ENCODE measurements around the gene CPPED1.

The CPPED1 gene

GRCh38 chr16:12803203-12804093, at the start of gene CPPED1:
CPPED1 (minus strand) TSS chr16:12803887; CDS start chr16:12803776, 111 bp downstream.
- in situ Hi-C loops (cut with HindIII; ENCODE audit: low sequenced_read_pairs): no loop called here
- peak; percentile 72 for DNase-seq (ENCODE audit: low read depth)
- no peak for TF ChIP-seq CTCF (IDR thresholded peaks at IDR 0.05; ENCODE audit: low read depth, low read length, missing control alignments)
- H3K4me3 ChIP-seq (ENCODE audit: low read depth, low read length): peak within 1 kb of the TSS; percentile 63

DNA sequence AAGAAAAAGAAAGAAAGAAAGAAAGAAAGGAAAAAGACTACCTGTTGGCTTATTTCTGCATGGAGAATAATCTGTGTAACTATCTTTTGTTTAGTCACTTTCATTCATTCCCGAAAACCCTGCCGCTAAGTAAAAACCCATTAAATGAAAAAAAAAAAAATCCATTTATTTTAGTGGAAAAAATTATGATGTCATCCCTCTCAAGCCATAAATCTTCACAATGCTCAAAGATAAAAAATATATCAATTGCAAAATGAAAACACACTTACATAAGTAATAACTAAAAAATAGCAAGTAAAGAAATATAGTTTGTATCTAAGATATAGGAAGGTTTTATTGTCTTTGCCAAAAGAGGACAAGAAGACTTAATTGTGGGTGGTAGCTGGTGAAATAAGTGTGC, 46.5 kb upstream of the CPPED1 start:
- TF ChIP-seq CTCF (IDR thresholded peaks at IDR 0.05; ENCODE audit: low read depth, low read length, missing control alignments): no peak
- DNase-seq (ENCODE audit: low read depth): no peak
- in situ Hi-C loops (cut with HindIII; ENCODE audit: low sequenced_read_pairs): no loop called here
- H3K4me3 ChIP-seq (ENCODE audit: low read depth, low read length): no peak overlapping the region

DNA sequence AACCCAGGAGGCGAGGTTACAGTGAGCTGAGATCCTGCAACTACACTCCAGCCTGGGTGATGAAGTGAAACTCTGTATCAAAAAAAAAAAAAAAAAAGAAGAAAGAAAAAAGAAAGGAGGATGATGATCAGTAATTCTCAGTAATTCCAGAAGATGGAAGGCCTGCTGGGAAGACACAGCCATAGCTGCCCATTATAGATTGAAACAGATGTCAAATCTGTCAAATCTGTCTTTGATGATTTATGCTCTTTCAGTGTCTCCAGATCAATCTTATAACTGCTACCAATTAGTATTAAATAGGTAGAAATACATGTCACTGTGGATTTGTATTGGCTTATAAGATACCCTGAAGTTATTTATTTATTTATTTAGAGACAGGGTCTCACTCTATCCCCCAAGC, 42.9 kb upstream of the CPPED1 start:
- in situ Hi-C loops (cut with HindIII; ENCODE audit: low sequenced_read_pairs): no loop called here
- no peak for DNase-seq (ENCODE audit: low read depth)
- no peak for TF ChIP-seq CTCF (IDR thresholded peaks at IDR 0.05; ENCODE audit: low read depth, low read length, missing control alignments)
- H3K4me3 ChIP-seq (ENCODE audit: low read depth, low read length): no peak overlapping the region

DNA sequence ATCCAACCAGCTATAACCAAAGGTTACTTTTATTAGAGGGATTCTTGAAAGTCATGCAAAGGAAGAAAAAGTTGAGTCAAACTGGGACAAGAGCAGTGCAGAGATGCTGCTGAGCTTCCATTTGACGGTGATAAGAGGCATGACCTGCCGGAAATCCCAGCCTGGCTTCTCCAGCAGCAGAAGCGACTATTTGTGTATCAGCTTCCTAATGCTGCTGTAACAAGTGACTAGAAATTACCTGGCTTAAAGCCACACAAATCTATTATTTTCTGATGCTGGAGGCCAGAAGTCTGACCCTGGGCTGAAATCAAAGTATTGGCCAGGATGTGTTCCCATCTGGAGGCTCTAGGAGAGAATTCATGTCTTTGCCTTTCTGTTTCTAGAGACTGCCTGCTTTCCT, 41.6 kb upstream of the CPPED1 start:
- no peak for DNase-seq (ENCODE audit: low read depth)
- H3K4me3 ChIP-seq (ENCODE audit: low read depth, low read length): no peak overlapping the region
- TF ChIP-seq CTCF (IDR thresholded peaks at IDR 0.05; ENCODE audit: low read depth, low read length, missing control alignments): no peak
- in situ Hi-C loops (cut with HindIII; ENCODE audit: low sequenced_read_pairs): no loop called here

DNA sequence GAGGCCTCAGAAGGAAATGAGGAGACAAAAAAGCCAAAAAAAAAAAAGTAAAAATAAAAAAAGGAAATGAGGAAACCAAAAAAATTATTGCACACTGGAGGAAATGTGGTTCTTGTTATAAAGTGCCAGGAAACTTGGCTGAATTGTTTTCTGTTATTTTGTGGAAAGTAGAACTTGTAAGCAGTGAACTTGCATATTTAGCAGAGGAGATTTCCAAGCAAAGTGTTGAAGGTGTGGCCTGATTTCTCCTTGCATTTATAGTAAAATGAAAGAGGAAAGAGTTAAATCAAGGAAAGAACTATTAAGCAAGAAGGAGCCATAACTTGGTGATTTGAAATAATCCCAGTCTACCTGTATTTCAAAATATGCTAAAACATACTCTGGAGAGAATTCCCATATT, 34.1 kb upstream of the CPPED1 start:
- no peak overlapping the region for H3K4me3 ChIP-seq (ENCODE audit: low read depth, low read length)
- in situ Hi-C loops (cut with HindIII; ENCODE audit: low sequenced_read_pairs): no loop called here
- no peak for TF ChIP-seq CTCF (IDR thresholded peaks at IDR 0.05; ENCODE audit: low read depth, low read length, missing control alignments)
- DNase-seq (ENCODE audit: low read depth): no peak

DNA sequence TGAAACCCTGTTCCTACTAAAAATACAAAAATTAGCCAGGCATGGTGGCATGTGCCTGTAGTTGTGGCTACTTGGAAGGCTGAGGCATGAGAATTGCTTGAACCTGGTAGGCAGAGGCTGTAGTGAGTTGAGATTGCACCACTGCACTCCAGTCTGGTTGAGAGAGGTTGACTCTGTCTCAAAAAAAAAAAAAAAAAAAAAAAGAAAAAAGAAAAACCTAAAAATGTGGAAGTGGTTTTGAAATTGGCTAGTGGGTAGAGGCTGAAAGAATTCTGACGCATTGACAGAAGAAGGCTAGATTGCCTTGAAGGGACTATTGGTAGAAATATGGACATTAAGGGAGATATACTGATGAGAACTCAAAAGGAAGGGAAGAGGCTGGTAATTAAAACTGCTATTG, 33.6 kb upstream of the CPPED1 start:
- no peak overlapping the region for H3K4me3 ChIP-seq (ENCODE audit: low read depth, low read length)
- no peak for TF ChIP-seq CTCF (IDR thresholded peaks at IDR 0.05; ENCODE audit: low read depth, low read length, missing control alignments)
- no peak for DNase-seq (ENCODE audit: low read depth)
- in situ Hi-C loops (cut with HindIII; ENCODE audit: low sequenced_read_pairs): no loop called here

Measured in astrocyte of the cerebellum (primary cell).